GM23338 (cell line): ENCODE data around the gene PHF1. TPM values are rescaled to one million over a fixed set of nuclear protein-coding genes. Genes with fewer than 3 reads are reported as not detected.

ENCODE experiments used
- ATAC-seq: fragments of 200-7000 bp; cut with Tn5 transposase; 3 replicates; pipeline ENCODE4 v1.9.1; 2020
- DNase-seq: peaks from one replicate; pipeline ENCODE4 v3.0.0-alpha.2; 2015; ENCODE audit warnings: low spot score
- H2AFZ ChIP-seq: fragments of 200-600 bp; sonication (generic); 2 replicates; pipeline ENCODE4 v1.8.0; 2016; ENCODE audit warnings: antibody characterized with exemption, mild to moderate bottlenecking, moderate library complexity
- H3F3A ChIP-seq: fragments of 200-600 bp; sonication (generic); replicated peaks from 2 replicates; pipeline ENCODE4 v1.8.0; 2017; ENCODE audit warnings: antibody characterized with exemption, mixed run types, low read depth
- H3K27ac ChIP-seq: fragments of 200-600 bp; sonication (generic); 2 replicates; pipeline ENCODE4 v1.6.1; 2016; ENCODE audit warnings: low read depth
- H3K27me3 ChIP-seq: fragments of 200-600 bp; sonication (generic); 2 replicates; pipeline ENCODE4 v1.8.0; 2016; ENCODE audit warnings: mild to moderate bottlenecking, mixed run types, moderate library complexity; ENCODE audit not compliant: insufficient read depth
- H3K36me3 ChIP-seq: fragments of 200-600 bp; sonication (generic); 2 replicates; pipeline ENCODE4 v1.8.0; 2016; ENCODE audit warnings: mild to moderate bottlenecking; ENCODE audit not compliant: insufficient read depth
- H3K4me1 ChIP-seq: fragments of 200-600 bp; sonication (generic); 2 replicates; pipeline ENCODE4 v1.8.0; 2016; ENCODE audit warnings: mild to moderate bottlenecking, moderate library complexity; ENCODE audit not compliant: insufficient read depth
- H3K4me2 ChIP-seq: fragments of 200-600 bp; sonication (generic); 2 replicates; pipeline ENCODE4 v1.7.1; 2017; ENCODE audit warnings: mixed run types
- H3K4me3 ChIP-seq: fragments of 200-600 bp; sonication (generic); 2 replicates; pipeline ENCODE4 v1.6.1; 2016; ENCODE audit warnings: mixed run types
- H3K79me2 ChIP-seq: fragments of 200-600 bp; sonication (generic); replicated peaks from 2 replicates; pipeline ENCODE4 v1.8.0; 2017; ENCODE audit warnings: mild to moderate bottlenecking; ENCODE audit not compliant: insufficient read depth
- H3K9me2 ChIP-seq: fragments of 200-600 bp; sonication (generic); 2 replicates; pipeline ENCODE4 v1.8.0; 2017; ENCODE audit not compliant: insufficient read depth
- H4K20me1 ChIP-seq: fragments of 200-600 bp; sonication (generic); replicated peaks from 2 replicates; pipeline ENCODE4 v1.8.0; 2017; ENCODE audit warnings: mild to moderate bottlenecking; ENCODE audit not compliant: insufficient read depth
- H3K27ac Mint-ChIP-seq: 2 replicates; pipeline ENCODE4 v1.8.0; 2020; ENCODE audit warnings: inconsistent platforms, mild to moderate bottlenecking, moderate library complexity, mixed read lengths
- H3K27me3 Mint-ChIP-seq: 3 replicates; pipeline ENCODE4 v1.8.0; 2022; ENCODE audit warnings: low read depth, mild to moderate bottlenecking, moderate library complexity, mixed read lengths, inconsistent platforms; ENCODE audit not compliant: insufficient read depth, poor library complexity
- H3K36me3 Mint-ChIP-seq: 3 replicates; pipeline ENCODE4 v1.8.0; 2021; ENCODE audit warnings: low read depth, mild to moderate bottlenecking, inconsistent platforms, moderate library complexity, mixed read lengths
- H3K4me1 Mint-ChIP-seq: 3 replicates; pipeline ENCODE4 v1.8.0; 2020; ENCODE audit warnings: mild to moderate bottlenecking, inconsistent platforms, mixed read lengths
- H3K4me3 Mint-ChIP-seq: 3 replicates; pipeline ENCODE4 v1.8.0; 2021; ENCODE audit warnings: moderate library complexity, mild to moderate bottlenecking, inconsistent platforms, mixed read lengths
- H3K9me3 Mint-ChIP-seq: 3 replicates; pipeline ENCODE4 v1.8.0; 2020; ENCODE audit warnings: moderate library complexity, mild to moderate bottlenecking, inconsistent platforms, mixed read lengths
- CREB1 ChIP-seq: fragments of 250-450 bp; sonication (Bioruptor Pico); IDR thresholded peaks from 2 replicates; pipeline ENCODE4 v1.5.0; 2020; ENCODE audit warnings: low read depth, mild to moderate bottlenecking, moderate library complexity
- EZH2 ChIP-seq: fragments of 200-600 bp; sonication (generic); IDR thresholded peaks from one replicate; pipeline ENCODE4 v1.8.0; 2017; ENCODE audit warnings: antibody characterized with exemption, mild to moderate bottlenecking, low read depth; ENCODE audit not compliant: unreplicated experiment
- EZH2phosphoT487 ChIP-seq: fragments of 200-600 bp; sonication (generic); IDR thresholded peaks from one replicate; pipeline ENCODE4 v1.8.1; 2018; ENCODE audit warnings: antibody characterized with exemption; ENCODE audit not compliant: unreplicated experiment
- JUNB ChIP-seq: IDR thresholded peaks from one replicate; pipeline ENCODE4 v1.6.1; 2016; ENCODE audit warnings: antibody characterized with exemption; ENCODE audit not compliant: unreplicated experiment
- NANOG ChIP-seq: IDR thresholded peaks from 2 replicates; pipeline ENCODE4 v1.6.1; 2016; ENCODE audit warnings: antibody characterized with exemption, borderline replicate concordance
- POLR2AphosphoS5 ChIP-seq: IDR thresholded peaks from 2 replicates; pipeline ENCODE4 v1.6.1; 2016; ENCODE audit warnings: antibody characterized with exemption, low read depth
- STAT1 ChIP-seq: IDR thresholded peaks from one replicate; pipeline ENCODE4 v1.6.1; 2016; ENCODE audit warnings: antibody characterized with exemption; ENCODE audit not compliant: unreplicated experiment
- ZNF331 ChIP-seq: fragments of 250-450 bp; sonication (Bioruptor Pico); IDR thresholded peaks from 2 replicates; pipeline ENCODE4 v1.5.0; 2020; ENCODE audit warnings: low read depth, mild to moderate bottlenecking, moderate library complexity
- long read RNA-seq: library from polyadenylated mRNA; unstranded; transcript quantifications from one replicate; pipeline ENCODE4 v2.0.0, GENCODE V29; 2020; ENCODE audit not compliant: unreplicated experiment
- polyA plus RNA-seq: library from polyadenylated mRNA; unstranded; fragments of >200 nt; fragmentation: Nextera tagmentation; extraction: Ambion mirVana; gene quantifications from 2 replicates; pipeline ENCODE4 v1.2.1, GENCODE V29; 2016
- total RNA-seq: library from RNA; depleted of rRNA; stranded (reverse); fragments of >200 nt; shearing (Covaris generic); gene quantifications from 2 replicates; pipeline ENCODE4 v1.2.3, GENCODE V29; 2014; rRNA removed
- TF ChIP-seq, protein P1 (sequence below): IDR thresholded peaks from one replicate; pipeline ENCODE4 v1.6.1; 2018; ENCODE audit warnings: antibody characterized with exemption; ENCODE audit not compliant: unreplicated experiment
- TF ChIP-seq, protein P2 (sequence below), 2 experiments: fragments of 200-600 bp in 1 of 2; sonication (generic) in 1 of 2; conservative IDR thresholded peaks; 2 replicates each; pipeline versions ENCODE4 v1.5.1 to v1.6.1; 2016 to 2017; ENCODE audit warnings: antibody characterized with exemption in 2 of 2, low read depth in 2 of 2, mild to moderate bottlenecking in 2 of 2, moderate library complexity in 1 of 2
- TF ChIP-seq, protein P3 (sequence below): IDR thresholded peaks from 2 replicates; pipeline ENCODE4 v1.6.1; 2016; ENCODE audit warnings: antibody characterized with exemption
- TF ChIP-seq, protein P4 (sequence below): fragments of 250-450 bp; sonication (Bioruptor Pico); IDR thresholded peaks from 2 replicates; pipeline ENCODE4 v1.5.0; 2020; ENCODE audit warnings: mild to moderate bottlenecking, moderate library complexity

PHF1 gene
- total RNA-seq (33.2 and 46.7 TPM in 2 replicates), polyA plus RNA-seq (29.4 and 31.4 TPM in 2 replicates)
- long read RNA-seq, partial matches to known transcripts, result 2 of 7 reads
- long read RNA-seq, other reads (novel, unspliced or antisense), result 2 of 7 reads

DNA sequence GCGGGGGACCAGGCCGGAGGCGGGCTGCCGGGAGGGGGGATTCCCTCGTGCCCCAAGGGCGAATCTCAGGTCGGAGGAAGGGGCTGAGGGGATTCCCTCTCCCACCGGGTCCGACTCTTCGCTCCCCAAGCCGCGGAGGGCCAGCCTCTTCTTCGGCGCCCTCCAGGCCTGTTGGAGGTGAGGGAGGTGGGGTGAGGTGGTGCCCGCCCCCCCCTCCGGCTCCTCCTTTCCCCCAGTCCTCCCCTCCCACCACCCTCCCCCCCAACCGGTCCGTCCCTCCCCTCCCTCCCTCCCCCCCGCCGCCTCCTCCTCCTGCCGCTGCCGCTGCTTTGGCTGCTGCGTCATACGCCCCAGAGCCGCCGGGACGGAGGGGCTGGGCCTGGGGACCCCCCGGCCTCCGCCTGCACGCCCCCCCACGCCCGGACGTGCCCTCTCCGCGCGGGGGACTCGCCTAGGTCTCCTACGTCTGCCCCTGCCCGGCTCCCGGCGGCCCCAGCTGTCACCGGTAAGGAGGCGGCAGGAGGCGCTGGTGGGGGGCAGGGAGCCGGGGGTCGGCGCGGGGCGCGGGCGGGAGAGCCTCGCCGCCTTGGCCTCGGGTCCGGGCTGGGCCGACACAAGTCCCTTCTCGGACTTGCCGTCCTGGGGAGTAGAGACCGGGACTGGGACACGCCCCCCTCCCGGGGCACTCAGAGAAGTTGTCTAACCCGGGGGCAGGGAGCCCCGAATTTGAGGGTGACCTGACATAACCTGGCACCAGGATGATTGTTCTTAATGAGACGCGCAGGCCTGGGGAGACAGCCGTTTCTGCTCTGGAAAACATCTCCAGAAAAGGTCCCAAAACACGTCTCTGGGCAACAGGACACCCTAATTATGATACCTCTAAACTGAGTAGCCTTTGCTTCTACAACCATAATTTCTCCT is at the start of gene PHF1:
PHF1 (plus strand) TSS at position 304 of the 921 bp plus-strand sequence. CDS start 1,250 bp downstream, outside the sequence.
- no peak within 1 kb of the TSS for H2AFZ ChIP-seq
- Mint-ChIP-seq H3K36me3 (peaks cover 60% of the 10 kb centered on the region), H3K4me1 (peaks cover 44% of the 10 kb centered on the region), H3K27me3 (peaks cover 19% of the 10 kb centered on the region), H3K4me3 (peak within 1 kb of the TSS; percentile 84), H3K27ac (peak within 1 kb of the TSS; percentile 98), H3K9me3 (no peaks in the 10 kb centered on the region)
- H3K4me3 ChIP-seq, result peak within 1 kb of the TSS; percentile 81
- peaks cover 23% of the 10 kb centered on the region for H3F3A ChIP-seq
- peak within 1 kb of the TSS; percentile 96 for H3K4me2 ChIP-seq
- ATAC-seq (peak; percentile 20), DNase-seq (peak; percentile 58)
- H3K27ac ChIP-seq, result peak within 1 kb of the TSS; percentile 93; the same call in 1 of the 2 replicates
- peaks cover 27% of the 10 kb centered on the region for H3K4me1 ChIP-seq
- H3K9me2 ChIP-seq, result no peaks in the 10 kb centered on the region
- H3K36me3 ChIP-seq, result peaks cover 30% of the 10 kb centered on the region; the same call in 1 of the 2 replicates
- H3K79me2 ChIP-seq, result peaks cover 27% of the 10 kb centered on the region
- peaks cover 12% of the 10 kb centered on the region for H4K20me1 ChIP-seq
- no peaks in the 10 kb centered on the region for H3K27me3 ChIP-seq
- no peak for TF ChIP-seq NANOG
- no peak for TF ChIP-seq STAT1
- TF ChIP-seq, protein P1, sequence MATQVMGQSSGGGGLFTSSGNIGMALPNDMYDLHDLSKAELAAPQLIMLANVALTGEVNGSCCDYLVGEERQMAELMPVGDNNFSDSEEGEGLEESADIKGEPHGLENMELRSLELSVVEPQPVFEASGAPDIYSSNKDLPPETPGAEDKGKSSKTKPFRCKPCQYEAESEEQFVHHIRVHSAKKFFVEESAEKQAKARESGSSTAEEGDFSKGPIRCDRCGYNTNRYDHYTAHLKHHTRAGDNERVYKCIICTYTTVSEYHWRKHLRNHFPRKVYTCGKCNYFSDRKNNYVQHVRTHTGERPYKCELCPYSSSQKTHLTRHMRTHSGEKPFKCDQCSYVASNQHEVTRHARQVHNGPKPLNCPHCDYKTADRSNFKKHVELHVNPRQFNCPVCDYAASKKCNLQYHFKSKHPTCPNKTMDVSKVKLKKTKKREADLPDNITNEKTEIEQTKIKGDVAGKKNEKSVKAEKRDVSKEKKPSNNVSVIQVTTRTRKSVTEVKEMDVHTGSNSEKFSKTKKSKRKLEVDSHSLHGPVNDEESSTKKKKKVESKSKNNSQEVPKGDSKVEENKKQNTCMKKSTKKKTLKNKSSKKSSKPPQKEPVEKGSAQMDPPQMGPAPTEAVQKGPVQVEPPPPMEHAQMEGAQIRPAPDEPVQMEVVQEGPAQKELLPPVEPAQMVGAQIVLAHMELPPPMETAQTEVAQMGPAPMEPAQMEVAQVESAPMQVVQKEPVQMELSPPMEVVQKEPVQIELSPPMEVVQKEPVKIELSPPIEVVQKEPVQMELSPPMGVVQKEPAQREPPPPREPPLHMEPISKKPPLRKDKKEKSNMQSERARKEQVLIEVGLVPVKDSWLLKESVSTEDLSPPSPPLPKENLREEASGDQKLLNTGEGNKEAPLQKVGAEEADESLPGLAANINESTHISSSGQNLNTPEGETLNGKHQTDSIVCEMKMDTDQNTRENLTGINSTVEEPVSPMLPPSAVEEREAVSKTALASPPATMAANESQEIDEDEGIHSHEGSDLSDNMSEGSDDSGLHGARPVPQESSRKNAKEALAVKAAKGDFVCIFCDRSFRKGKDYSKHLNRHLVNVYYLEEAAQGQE, result no peak
- TF ChIP-seq EZH2phosphoT487, result no peak
- TF ChIP-seq, protein P2, sequence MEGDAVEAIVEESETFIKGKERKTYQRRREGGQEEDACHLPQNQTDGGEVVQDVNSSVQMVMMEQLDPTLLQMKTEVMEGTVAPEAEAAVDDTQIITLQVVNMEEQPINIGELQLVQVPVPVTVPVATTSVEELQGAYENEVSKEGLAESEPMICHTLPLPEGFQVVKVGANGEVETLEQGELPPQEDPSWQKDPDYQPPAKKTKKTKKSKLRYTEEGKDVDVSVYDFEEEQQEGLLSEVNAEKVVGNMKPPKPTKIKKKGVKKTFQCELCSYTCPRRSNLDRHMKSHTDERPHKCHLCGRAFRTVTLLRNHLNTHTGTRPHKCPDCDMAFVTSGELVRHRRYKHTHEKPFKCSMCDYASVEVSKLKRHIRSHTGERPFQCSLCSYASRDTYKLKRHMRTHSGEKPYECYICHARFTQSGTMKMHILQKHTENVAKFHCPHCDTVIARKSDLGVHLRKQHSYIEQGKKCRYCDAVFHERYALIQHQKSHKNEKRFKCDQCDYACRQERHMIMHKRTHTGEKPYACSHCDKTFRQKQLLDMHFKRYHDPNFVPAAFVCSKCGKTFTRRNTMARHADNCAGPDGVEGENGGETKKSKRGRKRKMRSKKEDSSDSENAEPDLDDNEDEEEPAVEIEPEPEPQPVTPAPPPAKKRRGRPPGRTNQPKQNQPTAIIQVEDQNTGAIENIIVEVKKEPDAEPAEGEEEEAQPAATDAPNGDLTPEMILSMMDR (conservative IDR thresholded peaks at IDR 0.05; ENCODE audit: low read depth in 2 of 2), result 0 out of 4 replicates have a peak, but pooled peaks of 1 of the 2 experiments have one; percentile 11
- TF ChIP-seq, protein P3, sequence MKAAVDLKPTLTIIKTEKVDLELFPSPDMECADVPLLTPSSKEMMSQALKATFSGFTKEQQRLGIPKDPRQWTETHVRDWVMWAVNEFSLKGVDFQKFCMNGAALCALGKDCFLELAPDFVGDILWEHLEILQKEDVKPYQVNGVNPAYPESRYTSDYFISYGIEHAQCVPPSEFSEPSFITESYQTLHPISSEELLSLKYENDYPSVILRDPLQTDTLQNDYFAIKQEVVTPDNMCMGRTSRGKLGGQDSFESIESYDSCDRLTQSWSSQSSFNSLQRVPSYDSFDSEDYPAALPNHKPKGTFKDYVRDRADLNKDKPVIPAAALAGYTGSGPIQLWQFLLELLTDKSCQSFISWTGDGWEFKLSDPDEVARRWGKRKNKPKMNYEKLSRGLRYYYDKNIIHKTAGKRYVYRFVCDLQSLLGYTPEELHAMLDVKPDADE, result no peak
- TF ChIP-seq CREB1 (CRISPR knock-in tag), result 0 out of 2 replicates have a peak, but pooled peaks have one; percentile 11
- no peak for TF ChIP-seq ZNF331
- no peak for TF ChIP-seq EZH2
- no peak for TF ChIP-seq JUNB
- TF ChIP-seq, protein P4, sequence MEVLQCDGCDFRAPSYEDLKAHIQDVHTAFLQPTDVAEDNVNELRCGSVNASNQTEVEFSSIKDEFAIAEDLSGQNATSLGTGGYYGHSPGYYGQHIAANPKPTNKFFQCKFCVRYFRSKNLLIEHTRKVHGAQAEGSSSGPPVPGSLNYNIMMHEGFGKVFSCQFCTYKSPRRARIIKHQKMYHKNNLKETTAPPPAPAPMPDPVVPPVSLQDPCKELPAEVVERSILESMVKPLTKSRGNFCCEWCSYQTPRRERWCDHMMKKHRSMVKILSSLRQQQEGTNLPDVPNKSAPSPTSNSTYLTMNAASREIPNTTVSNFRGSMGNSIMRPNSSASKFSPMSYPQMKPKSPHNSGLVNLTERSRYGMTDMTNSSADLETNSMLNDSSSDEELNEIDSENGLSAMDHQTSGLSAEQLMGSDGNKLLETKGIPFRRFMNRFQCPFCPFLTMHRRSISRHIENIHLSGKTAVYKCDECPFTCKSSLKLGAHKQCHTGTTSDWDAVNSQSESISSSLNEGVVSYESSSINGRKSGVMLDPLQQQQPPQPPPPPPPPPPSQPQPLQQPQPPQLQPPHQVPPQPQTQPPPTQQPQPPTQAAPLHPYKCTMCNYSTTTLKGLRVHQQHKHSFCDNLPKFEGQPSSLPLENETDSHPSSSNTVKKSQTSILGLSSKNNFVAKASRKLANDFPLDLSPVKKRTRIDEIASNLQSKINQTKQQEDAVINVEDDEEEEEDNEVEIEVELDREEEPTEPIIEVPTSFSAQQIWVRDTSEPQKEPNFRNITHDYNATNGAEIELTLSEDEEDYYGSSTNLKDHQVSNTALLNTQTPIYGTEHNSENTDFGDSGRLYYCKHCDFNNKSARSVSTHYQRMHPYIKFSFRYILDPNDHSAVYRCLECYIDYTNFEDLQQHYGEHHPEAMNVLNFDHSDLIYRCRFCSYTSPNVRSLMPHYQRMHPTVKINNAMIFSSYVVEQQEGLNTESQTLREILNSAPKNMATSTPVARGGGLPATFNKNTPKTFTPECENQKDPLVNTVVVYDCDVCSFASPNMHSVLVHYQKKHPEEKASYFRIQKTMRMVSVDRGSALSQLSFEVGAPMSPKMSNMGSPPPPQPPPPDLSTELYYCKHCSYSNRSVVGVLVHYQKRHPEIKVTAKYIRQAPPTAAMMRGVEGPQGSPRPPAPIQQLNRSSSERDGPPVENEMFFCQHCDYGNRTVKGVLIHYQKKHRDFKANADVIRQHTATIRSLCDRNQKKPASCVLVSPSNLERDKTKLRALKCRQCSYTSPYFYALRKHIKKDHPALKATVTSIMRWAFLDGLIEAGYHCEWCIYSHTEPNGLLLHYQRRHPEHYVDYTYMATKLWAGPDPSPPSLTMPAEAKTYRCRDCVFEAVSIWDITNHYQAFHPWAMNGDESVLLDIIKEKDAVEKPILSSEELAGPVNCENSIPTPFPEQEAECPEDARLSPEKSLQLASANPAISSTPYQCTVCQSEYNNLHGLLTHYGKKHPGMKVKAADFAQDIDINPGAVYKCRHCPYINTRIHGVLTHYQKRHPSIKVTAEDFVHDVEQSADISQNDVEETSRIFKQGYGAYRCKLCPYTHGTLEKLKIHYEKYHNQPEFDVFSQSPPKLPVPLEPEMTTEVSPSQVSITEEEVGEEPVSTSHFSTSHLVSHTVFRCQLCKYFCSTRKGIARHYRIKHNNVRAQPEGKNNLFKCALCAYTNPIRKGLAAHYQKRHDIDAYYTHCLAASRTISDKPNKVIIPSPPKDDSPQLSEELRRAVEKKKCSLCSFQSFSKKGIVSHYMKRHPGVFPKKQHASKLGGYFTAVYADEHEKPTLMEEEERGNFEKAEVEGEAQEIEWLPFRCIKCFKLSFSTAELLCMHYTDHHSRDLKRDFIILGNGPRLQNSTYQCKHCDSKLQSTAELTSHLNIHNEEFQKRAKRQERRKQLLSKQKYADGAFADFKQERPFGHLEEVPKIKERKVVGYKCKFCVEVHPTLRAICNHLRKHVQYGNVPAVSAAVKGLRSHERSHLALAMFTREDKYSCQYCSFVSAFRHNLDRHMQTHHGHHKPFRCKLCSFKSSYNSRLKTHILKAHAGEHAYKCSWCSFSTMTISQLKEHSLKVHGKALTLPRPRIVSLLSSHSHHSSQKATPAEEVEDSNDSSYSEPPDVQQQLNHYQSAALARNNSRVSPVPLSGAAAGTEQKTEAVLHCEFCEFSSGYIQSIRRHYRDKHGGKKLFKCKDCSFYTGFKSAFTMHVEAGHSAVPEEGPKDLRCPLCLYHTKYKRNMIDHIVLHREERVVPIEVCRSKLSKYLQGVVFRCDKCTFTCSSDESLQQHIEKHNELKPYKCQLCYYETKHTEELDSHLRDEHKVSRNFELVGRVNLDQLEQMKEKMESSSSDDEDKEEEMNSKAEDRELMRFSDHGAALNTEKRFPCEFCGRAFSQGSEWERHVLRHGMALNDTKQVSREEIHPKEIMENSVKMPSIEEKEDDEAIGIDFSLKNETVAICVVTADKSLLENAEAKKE (CRISPR knock-in tag), result no peak
- TF ChIP-seq POLR2AphosphoS5, result no peak
